GM18517 (cell line): ENCODE data around the gene TLE4.
"Not testable (repeated sequence)": the region's sequence is repeated elsewhere in the genome, so short reads cannot be mapped to it uniquely, and the experiment has no call there.

Experiments used
- ATAC-seq: cut with Tn5 transposase; IDR thresholded peaks from one replicate; pipeline ENCODE4 v1.9.1; 2021; ENCODE audit warnings: mild to moderate bottlenecking, moderate library complexity; ENCODE audit not compliant: unreplicated experiment

The TLE4 gene

DNA sequence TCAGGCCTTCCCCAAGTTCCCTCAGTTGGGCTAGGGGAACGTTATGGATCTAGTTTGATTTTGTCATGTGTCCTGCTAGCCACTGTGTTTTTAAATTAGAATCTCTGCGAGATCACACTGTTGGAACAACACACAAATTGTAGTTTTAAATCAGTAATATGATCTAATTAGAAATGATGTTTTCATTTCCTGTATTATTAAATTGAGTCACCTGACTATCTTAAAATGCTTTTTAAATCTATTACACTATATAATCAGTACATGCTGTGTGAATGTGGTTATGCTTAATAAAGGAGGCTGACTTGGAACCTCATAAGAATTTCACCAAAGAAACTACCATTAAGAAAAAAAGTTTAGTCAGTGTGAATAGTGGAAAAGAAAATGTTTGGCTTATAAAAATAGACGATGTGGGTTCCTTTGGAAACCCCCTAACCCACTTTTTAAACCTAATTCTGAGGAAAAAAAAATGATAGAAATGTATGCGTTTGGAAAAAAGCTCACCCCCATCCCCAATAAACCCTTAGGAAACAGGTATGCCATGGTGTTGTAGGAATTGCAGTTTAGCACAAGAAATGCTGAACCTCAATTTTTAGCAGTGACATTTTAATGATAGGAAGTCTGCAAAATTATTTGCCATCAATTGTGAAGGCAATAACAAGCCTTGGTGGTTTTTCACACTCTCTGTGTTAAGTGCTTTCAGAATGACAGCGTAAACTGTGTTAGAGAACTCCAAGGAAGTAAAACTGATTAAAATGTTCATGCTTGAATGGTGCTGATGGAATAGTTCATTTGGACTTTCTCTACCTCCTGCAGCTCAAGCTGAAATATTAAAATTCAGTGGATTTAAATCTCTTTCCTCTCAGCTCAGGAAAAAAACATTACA lies 59.0 kb downstream of the TLE4 start:
- ATAC-seq = peak; percentile 71

DNA sequence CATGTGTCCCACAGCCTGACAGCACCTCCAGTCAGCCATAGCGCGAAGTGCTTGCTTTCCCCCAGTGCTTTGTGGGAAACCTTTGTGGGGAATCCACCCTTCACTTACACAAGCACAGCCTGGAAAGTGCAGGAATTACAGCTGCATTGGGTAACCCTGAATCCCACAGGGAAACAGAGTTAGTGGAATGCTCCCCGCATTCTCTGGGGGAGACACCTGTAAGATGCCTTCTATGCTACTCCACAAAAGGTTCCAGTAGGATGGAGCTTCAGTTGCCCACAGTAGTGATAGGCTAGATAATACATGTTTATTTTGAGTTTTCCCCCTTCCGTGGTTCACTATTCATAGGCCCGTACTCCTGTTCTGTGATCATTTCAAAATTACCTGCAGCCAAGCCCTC lies 60.3 kb downstream of the TLE4 start:
- no peak for ATAC-seq

DNA sequence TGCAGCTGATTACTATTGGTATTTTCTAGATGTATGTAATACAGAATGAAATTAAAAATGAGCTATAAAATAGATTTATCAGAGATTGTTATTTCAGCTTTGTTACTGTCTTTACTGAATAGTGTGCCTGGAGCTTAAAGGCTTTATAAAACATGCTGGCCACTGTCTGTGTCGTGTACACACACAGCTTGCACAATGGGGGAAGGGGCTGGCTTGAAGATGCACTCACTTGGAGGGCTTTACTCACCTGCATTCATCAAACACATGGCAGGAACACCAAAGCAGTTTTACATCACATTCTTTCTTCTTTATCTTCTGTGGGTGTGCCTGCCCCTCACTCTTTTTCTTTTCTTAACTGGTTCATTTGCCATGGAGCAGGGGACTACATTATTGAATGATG lies 60.9 kb downstream of the TLE4 start:
- ATAC-seq = no peak

DNA sequence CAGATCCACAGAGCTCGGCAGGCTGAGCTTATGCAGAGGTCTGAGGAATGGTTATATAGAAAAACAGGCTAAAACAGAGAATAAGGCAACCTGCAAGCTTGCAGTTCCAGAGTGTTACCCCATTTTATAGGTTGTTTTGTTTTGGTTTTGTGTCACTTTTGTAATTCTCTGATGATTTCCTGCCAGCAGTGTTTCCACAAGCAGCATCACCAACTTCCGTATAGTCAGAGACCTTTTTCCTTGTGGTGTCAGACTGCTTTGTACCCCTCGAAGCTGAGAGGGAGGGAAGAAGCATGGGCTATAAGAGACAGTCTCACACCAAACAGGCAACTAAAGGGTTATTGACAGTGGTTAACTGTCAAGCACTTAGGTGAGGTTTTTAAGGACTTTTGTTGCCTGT lies 61.8 kb downstream of the TLE4 start:
- no peak for ATAC-seq

DNA sequence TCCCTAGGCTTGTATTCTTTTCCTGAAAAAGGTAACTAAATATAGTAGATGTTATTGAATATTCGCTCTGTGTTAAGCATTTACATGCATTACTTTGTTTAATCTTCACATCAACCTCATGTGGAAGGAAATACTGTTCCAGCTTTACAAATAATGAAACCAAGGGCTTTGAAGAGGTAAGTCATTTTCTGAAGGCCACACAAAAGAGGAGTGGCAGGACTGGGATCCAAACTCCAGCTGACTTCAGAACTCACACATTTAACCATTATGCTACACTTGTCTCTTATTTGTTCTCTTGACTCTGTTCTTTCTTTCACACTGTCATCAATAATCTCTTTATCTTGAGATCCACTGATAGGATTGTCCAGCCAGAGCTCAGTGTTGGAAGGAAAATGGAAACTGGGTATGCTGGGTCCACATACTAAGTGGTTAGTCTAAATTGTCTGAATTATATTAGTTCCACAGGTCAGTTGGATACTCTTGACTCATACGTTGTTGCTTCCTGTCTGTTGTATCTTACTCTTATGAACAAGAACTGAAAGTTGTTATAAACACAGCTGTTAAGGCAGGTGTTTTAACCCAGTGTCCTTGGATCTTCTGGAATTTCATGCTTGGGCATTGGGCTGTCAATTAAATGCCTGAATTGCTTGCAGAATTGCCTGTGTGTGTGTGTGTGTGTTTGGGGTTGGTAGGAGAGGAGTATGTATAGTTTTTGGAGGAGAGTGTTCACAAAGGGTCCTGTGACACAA lies 65.6 kb downstream of the TLE4 start:
- no peak for ATAC-seq

DNA sequence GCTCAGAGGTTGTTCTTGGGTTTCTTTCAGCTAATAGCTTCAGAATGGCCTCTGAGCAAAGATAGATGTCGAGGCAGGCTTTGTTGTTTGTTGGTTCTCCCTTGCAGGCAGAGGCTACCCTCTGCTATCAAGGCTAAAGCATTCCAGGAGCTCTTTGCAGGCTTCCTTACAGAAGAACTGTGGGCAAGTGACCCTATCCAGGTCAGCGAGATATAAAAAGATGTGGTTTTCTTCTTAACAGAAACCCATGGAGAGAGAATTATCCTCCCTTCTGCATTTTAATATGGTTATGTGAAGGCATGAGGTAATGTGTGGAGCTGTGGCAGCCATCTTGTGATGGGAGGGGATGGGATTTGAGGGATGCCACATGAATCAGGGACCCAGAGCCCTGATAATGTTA lies 67.0 kb downstream of the TLE4 start:
- ATAC-seq = no peak

DNA sequence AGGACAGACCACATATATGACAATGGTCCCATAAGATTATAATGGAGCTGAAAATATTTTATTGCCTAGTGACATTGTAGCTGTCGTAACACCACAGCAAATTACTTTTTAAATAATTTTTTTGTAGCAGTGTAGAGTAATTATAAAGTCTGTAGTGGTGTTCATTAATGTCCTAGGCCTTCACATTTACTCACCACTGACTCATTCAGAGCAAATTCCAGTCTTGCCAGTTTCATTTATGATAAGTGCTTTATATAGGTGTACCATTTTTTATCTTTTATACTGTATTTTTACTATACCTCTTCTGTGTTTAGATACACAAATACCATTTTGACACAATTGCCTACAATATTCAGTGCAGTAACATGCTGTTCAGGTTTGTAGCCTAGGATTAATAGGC lies 67.6 kb downstream of the TLE4 start:
- no peak for ATAC-seq

DNA sequence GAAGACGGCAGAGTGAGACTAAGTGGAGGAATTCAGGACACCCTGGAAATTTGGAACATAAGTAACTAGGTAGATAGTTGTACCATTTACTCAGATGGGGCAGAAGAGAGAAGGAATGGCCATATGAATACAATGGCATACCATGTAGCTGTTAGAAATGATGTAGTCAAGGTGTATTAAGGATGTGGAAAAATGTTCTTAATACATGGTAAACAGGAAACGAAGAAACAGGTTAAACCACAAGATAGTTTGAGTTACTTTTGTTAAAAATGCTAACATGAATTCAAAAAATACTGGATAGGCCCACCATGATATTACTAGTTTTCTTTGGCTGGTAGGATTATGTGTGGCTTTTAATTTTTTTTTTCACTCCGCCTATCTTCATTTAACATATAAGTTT lies 68.3 kb downstream of the TLE4 start:
- not testable (repeated sequence) for ATAC-seq

DNA sequence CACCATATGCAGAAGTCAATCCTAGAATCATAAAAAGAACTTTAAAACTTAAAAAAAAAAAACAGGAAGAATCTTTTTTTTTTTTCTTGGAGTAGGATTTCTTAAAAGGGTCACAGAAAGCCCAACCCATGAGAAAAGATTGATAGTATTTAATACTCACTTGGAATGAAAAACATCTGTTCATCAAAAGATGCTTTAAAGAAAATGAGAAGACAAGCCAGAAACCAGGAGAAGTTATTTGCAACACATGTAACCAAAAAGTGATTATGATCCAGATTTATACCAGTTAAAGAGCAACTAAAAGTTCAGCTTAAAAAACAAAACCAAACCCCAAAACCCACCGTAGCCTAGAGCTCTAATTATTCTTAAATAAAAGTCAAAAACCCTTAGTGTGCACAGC lies 69.3 kb downstream of the TLE4 start:
- ATAC-seq = no peak

DNA sequence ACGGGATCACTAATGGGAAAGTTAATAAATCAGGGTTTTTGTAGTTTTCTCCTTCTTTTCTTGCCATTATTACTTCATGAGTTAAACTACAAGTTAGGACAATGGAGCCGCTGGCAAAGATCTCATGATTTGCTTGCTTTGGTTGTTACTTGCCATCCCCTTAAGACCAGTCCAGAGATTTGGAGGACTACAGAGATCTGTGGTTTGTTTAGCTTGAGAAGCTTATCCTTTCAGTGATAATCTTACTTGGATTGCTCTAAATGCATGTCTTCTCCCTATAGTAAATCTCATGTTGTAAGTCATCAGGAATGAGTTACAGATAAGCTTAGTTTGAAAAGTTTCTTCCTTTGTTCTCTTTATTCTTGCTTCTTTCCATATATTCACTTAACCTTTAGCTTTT lies 70.9 kb downstream of the TLE4 start:
- ATAC-seq = no peak

DNA sequence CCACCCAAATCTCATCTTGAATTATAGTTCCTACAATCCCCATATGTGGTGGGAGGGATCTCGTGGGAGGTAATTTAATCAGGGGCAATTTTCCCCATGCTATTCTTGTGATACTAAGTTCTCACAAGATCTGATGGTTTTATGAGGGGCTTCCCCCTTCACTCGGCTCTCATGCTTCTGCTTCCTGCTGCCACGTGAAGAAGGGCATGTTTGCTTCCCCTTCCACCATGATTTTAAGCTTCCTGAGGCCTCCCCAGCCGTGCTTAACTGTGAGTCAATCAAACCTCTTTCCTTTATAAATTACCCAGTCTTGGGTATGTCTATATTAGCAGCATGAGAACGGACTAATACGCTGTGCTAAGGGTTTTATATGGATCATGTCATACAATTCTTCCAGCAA lies 72.3 kb downstream of the TLE4 start:
- no peak for ATAC-seq

DNA sequence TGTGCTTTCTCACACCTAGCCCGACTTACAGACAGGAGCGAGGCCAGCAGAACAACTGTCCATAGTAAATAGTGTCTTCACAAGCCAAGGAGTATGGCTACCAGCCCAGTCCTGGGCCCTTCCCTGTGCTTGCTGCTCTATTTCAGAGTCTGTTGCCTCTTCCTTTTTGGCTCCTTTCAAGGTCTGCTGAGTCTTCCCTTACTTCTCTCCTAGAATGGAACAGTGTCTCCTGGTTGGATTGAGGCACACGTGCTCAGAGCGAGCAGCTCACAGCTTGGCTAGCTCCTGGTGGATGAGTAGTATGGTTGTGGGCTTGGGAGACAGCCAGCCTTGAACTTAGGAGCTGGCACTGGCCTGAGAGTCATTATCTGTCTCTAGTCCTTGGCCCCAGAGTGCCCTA lies 72.8 kb downstream of the TLE4 start:
- no peak for ATAC-seq

DNA sequence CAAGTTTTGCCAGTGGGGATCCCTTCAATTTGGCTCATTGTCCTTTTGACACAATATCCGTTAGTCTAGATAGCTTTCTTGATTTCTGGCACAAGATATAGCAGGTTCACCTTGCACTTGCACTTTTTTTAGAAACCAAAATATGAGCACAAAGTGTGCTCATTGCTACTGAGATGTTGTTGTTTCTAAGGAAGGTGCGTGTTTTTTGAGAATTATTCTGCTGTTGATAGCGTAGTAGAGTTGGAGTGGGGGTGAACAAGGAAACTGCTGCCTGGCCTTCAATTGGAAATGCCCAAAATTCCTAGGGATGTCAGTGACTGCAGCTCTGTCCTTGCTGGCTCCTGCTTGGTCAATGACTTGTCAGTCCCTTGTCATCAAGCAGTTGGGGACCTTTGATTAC lies 73.3 kb downstream of the TLE4 start:
- ATAC-seq = no peak

DNA sequence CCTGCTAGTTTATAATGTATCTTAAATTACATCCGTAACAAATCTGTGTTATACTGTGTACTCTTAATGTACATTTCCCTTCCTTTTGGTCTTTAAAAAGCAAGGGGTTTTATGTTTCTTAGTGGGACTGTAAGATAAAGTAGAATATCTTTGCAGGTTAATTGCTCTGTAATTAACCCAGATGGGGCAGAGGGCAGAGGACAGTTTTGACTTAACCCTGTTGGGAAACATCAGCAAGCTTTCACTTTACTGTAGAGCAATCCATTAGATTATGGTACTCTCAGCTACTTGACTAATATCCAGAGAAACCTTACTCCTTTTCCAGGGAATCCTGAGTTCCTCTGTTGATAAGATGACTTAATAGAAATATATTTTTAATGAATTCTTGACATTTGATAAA lies 74.3 kb downstream of the TLE4 start:
- no peak for ATAC-seq

DNA sequence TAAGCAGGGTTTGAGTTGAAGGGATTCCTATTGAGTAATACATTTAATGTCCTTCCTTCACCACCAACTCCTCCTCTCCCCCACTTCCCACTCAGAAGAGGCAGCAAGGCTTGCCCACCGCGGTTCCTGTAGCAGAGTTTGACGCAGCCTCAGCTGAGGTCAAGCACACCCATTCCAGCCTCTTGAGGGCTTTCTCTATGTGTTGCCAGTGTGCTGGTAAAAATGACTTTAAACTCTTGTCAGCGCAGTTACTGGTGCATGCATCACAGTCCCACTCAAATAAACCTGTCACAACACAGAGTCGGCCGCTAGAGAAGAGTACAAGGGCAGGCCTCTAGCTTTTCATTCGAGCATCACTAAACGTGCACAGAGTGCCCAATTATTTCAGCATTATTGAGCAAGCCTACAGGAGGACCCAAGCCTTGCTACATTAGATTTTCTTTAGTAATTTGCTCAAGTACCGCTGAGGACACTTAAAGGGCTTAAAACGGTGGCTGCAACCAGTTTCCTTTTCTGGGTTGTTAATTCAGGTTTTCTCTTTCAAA lies 79.6 kb downstream of the TLE4 start:
- ATAC-seq = no peak

DNA sequence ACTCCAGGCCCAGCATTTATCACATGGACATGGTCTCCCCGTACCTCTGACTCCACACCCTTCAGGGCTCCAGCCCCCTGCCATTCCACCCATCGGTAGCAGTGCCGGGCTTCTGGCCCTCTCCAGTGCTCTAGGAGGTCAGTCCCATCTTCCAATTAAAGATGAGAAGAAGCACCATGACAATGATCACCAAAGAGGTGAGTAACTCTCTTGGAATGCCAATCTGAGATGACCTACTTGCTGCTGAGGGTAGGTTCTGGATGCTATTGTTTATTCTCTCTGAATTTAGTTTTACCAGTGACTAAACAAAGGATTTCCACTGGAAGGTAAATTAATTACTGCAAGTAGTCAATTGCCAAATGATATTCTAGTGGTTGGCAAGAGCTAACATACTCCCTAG lies 80.8 kb downstream of the TLE4 start:
- no peak for ATAC-seq

DNA sequence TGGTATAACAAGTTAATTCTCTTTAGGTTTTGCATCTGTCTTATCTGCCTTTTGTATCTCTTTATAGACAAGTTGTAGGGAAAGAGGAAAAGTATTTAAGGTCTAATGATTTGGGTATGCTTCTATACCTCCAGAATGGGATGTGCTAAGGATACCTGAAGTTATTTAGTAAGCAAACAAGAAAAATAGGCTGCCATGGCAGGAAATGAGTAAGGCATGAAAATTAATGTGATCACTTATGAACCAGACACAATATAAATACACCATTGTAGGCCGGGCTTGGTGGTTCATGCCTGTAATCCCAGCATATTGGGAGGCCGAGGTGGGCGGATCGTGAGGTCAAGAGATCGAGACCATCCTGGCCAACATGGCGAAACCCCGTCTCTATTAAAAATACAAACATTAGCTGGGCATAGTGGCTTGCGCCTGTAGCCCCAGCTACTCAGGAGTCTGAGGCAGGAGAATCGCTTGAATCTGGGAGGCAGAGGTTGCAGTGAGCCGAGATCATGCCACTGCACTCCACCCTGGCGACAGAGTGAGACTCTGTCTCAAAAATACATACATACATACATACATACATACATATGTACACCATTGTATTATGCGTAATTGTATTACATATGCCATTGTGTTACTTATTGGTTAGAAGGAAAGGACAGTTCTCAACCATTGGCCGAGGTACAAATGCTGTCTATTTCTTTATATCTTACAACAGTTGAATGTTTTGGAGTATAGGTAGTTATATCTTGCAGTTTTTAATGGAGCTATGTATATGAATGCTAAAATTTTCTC lies 83.0 kb downstream of the TLE4 start:
- not testable (repeated sequence) for ATAC-seq

DNA sequence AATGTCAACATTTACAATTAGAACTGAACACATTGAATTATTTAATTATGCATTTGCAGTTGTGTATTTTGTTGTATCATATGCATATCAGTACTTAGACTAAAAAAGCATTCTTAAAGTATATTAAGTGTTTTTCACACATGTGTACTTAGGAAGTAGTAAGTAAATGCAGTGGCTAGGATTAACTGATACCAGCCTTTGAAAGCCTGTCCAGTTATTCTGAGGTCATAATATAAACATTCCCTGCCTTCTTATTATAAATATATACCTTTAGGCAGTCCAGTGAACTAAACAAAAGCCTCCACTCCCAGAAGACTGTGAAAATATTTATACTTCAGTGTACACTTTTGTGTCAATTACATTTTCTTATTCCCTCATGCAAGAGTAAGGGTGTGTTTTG lies 83.8 kb downstream of the TLE4 start:
- no peak for ATAC-seq

DNA sequence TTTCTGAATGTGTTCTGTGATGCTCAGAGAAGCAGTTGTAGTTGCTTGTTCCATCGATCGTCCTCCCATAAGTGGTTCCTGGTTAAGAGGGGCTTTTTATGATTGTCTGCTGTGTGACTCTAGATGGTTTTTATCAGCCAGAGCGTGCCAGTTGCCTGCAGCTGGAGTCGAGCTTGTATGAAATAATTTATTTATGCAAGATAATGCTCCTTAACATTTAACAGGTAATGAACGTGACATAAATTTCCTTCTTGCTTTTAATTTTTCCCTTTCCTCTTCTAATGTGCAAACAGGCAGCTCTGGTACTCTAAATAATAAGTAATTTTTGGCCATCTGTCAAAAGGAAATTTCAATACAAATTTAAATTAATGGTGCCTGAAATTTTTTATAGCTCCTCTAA lies 84.4 kb downstream of the TLE4 start:
- ATAC-seq = no peak

DNA sequence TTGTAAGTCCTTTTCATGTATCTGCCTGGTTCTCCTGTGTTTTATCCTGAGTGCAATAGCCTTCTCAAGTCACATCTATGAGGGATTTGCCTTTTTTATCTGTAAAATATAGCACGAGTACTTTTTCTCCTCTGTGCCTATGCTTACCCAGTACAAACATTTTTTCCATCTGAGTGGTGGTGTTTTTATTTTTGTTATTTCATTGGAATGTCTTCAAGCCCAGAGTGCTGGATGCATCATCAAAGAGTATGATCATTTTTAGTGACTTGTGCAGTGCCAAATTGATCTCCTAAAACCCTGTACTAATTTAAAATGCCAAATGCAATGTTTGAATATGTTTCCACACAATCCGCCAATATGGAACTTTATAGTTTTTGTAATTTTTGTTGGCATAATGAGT lies 86.1 kb downstream of the TLE4 start:
- no peak for ATAC-seq

DNA sequence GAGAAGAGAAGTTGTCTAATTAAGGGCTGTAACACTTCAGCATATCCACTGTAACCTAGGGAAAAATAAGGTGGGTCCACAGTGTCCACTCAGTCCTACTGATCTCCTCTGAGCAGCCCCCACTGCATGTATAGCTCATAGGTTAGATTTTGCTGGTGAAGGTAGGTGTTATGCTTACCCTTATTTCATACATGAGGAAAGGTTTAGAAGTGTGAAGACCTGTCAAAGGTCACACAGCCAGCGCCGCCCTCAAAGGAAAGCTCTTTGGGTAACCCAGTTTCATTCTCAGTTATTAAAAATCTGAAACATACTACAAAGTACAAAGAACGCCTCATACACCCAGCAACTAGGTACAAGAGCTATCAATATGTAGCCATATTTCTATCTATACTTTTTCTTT lies 87.2 kb downstream of the TLE4 start:
- ATAC-seq = no peak
